Tibial nerve (tissue), 4 donors: ENCODE measurements around the gene AQP2. TPM values are rescaled to one million over a fixed set of nuclear protein-coding genes. Genes with fewer than 3 reads are reported as not detected.

Source experiments
- DNase-seq, 2 donors: peaks; one replicate each; pipeline ENCODE4 v3.0.0-alpha.2; 2019; ENCODE audit warnings: low spot score in 2 of 2
- H3K27ac ChIP-seq, 4 donors: fragments of 200-600 bp; sonication (generic) in 3 of 4; one replicate each; pipeline ENCODE4 v1.5.1; 2017 to 2019; ENCODE audit warnings: mild to moderate bottlenecking in 1 of 4
- H3K27me3 ChIP-seq, 2 donors: fragments of 200-600 bp; sonication (generic) in 1 of 2; one replicate each; pipeline versions ENCODE4 v1.5.1 to v1.6.0; 2017 to 2019
- H3K36me3 ChIP-seq, 3 donors: fragments of 200-600 bp; sonication (generic); one replicate each; pipeline ENCODE4 v1.5.1; 2018 to 2019
- H3K4me1 ChIP-seq, 4 donors: fragments of 200-600 bp; sonication (generic) in 3 of 4; one replicate each; pipeline ENCODE4 v1.5.1; 2017 to 2019
- H3K4me3 ChIP-seq, 4 donors: fragments of 200-600 bp; sonication (generic) in 3 of 4; one replicate each; pipeline ENCODE4 v1.5.1; 2017 to 2019; ENCODE audit warnings: mild to moderate bottlenecking in 1 of 4, moderate library complexity in 1 of 4
- H3K9me3 ChIP-seq, 4 donors: fragments of 200-600 bp; sonication (generic) in 3 of 4; one replicate each; pipeline ENCODE4 v1.5.1; 2017 to 2019
- CTCF ChIP-seq, 5 experiments: fragments of 200-600 bp in 3 of 5; fragments of 450-650 bp in 2 of 5; sonication (generic) in 3 of 5; IDR thresholded peaks; one replicate each; pipeline ENCODE4 v1.5.1; 2016 to 2019; ENCODE audit warnings: antibody characterized with exemption in 5 of 5, mild to moderate bottlenecking in 3 of 5, moderate library complexity in 2 of 5
- EP300 ChIP-seq, 2 donors: sonication (generic); formaldehyde crosslinking; IDR thresholded peaks; one replicate each; pipeline ENCODE4 v1.6.1; 2017; ENCODE audit warnings: antibody characterized with exemption in 2 of 2, mild to moderate bottlenecking in 1 of 2
- POLR2A ChIP-seq, 2 donors: fragments of 450-650 bp; IDR thresholded peaks; one replicate each; pipeline ENCODE4 v1.6.1; 2017; ENCODE audit warnings: antibody characterized with exemption in 2 of 2, mild to moderate bottlenecking in 2 of 2, moderate library complexity in 2 of 2
- WGBS, 2 donors: methylation state at CpG; one replicate each; pipeline ENCODE4 v1.1.5; 2018; 5-methylcytosine and 5-hydroxymethylcytosine counted together
- total RNA-seq, 4 donors: library from RNA; depleted of rRNA; stranded (reverse); fragments of >200 nt; gene quantifications; one replicate each; pipeline ENCODE4 v1.1.0, GENCODE V29; 2016

Gene AQP2
- total RNA-seq, 4 donors from 2014 or later = not detected

GRCh38 chr12:49972129-49972528 is 21.6 kb downstream of the AQP2 start:
- Histone ChIP-seq H3K36me3 (no peaks in the 10 kb centered on the region), H3K4me3 (no peak overlapping the region), H3K9me3 (no peaks in the 10 kb centered on the region), H3K4me1 (peaks cover 0 to 50% (median 21%) of the 10 kb centered on the region in 4 donors), H3K27me3 (peaks cover 0 to 6% of the 10 kb centered on the region in 2 donors), H3K27ac (no peak overlapping the region)
- no peak for DNase-seq
- TF ChIP-seq POLR2A (IDR thresholded peaks at IDR 0.05) (no peak), CTCF (IDR thresholded peaks at IDR 0.05) (no peak), EP300 (IDR thresholded peaks at IDR 0.05) (no peak)
- WGBS, 2 donors = 68 to 71% methylated on average over 9 of the region's 9 CpGs

- Histone ChIP-seq H3K27me3 (peaks cover 0 to 6% of the 10 kb centered on the region in 2 donors), H3K9me3 (no peaks in the 10 kb centered on the region), H3K36me3 (no peaks in the 10 kb centered on the region), H3K4me3 (no peak within 1 kb of the TSS), H3K4me1 (peaks cover 0 to 43% (median 14%) of the 10 kb centered on the region in 4 donors), H3K27ac (no peak within 1 kb of the TSS)
- WGBS, 2 donors = 75 to 78% methylated on average over 17 of the region's 18 CpGs
- DNase-seq = no peak
- TF ChIP-seq EP300 (IDR thresholded peaks at IDR 0.05) (no peak), CTCF (IDR thresholded peaks at IDR 0.05) (no peak), POLR2A (IDR thresholded peaks at IDR 0.05) (no peak)
Measured at GRCh38 chr12:49972641-49973360, 22.3 kb downstream of the AQP2 start, which contains the start of gene AQP6. Gene AQP6 (plus strand): TSS chr12:49972947. CDS start chr12:49973174, 227 bp downstream.

GRCh38 chr12:49973361-49973830 is 22.9 kb downstream of the AQP2 start:
- H3K36me3 ChIP-seq = no peaks in the 10 kb centered on the region
- TF ChIP-seq CTCF (IDR thresholded peaks at IDR 0.05) (no peak), EP300 (IDR thresholded peaks at IDR 0.05) (no peak), POLR2A (IDR thresholded peaks at IDR 0.05) (no peak)
- H3K9me3 ChIP-seq = no peaks in the 10 kb centered on the region
- no peak overlapping the region for H3K27ac ChIP-seq
- DNase-seq = no peak
- peaks cover 0 to 38% (median 12%) of the 10 kb centered on the region in 4 donors for H3K4me1 ChIP-seq
- H3K4me3 ChIP-seq = no peak overlapping the region
- 75 to 87% methylated on average over 12 to 19 of the region's 19 CpGs for WGBS, 2 donors
- peaks cover 0 to 4% of the 10 kb centered on the region in 2 donors for H3K27me3 ChIP-seq

GRCh38 chr12:49974231-49974675 is 23.7 kb downstream of the AQP2 start:
- no peaks in the 10 kb centered on the region for H3K27me3 ChIP-seq
- peaks cover 0 to 35% (median 12%) of the 10 kb centered on the region in 4 donors for H3K4me1 ChIP-seq
- no peaks in the 10 kb centered on the region for H3K9me3 ChIP-seq
- WGBS, 2 donors = 34 to 80% methylated on average over 1 to 14 of the region's 15 CpGs
- H3K36me3 ChIP-seq = no peaks in the 10 kb centered on the region
- no peak for TF ChIP-seq EP300 (IDR thresholded peaks at IDR 0.05)
- TF ChIP-seq CTCF (IDR thresholded peaks at IDR 0.05) = peak; percentile 30 to 60 (median 44)
- no peak overlapping the region for H3K27ac ChIP-seq
- peak; percentile 41 to 51 for DNase-seq
- no peak overlapping the region for H3K4me3 ChIP-seq

GRCh38 chr12:49974677-49975317 is 24.3 kb downstream of the AQP2 start:
- TF ChIP-seq POLR2A (IDR thresholded peaks at IDR 0.05) = no peak
- TF ChIP-seq EP300 (IDR thresholded peaks at IDR 0.05) = no peak
- no peak for TF ChIP-seq CTCF (IDR thresholded peaks at IDR 0.05)
- Histone ChIP-seq H3K4me1 (peaks cover 0 to 29% (median 9%) of the 10 kb centered on the region in 4 donors), H3K36me3 (no peaks in the 10 kb centered on the region), H3K27me3 (no peaks in the 10 kb centered on the region), H3K27ac (no peak overlapping the region), H3K9me3 (no peaks in the 10 kb centered on the region), H3K4me3 (no peak overlapping the region)
- DNase-seq = no peak
- 59 to 63% methylated on average over 8 of the region's 8 CpGs for WGBS, 2 donors
